Gastrocnemius medialis (tissue), 4 donors: ENCODE results near the gene ZDHHC12.

Experiments
- CTCF ChIP-seq, 5 experiments: fragments of 450-650 bp in 3 of 5; fragments of 200-600 bp in 2 of 5; sonication (generic) in 2 of 5; IDR thresholded peaks in 4 of 5; conservative IDR thresholded peaks in 1 of 5; 1 replicate in 4 of 5; 2 replicates in 1 of 5; pipeline ENCODE4 v1.5.1; 2016 to 2019; ENCODE audit warnings: antibody characterized with exemption in 5 of 5, mild to moderate bottlenecking in 3 of 5, moderate library complexity in 3 of 5
- POLR2A ChIP-seq, 2 donors: fragments of 450-650 bp; IDR thresholded peaks; one replicate each; pipeline ENCODE4 v1.6.1; 2017; ENCODE audit warnings: antibody characterized with exemption in 2 of 2, mild to moderate bottlenecking in 2 of 2, moderate library complexity in 2 of 2

DNA sequence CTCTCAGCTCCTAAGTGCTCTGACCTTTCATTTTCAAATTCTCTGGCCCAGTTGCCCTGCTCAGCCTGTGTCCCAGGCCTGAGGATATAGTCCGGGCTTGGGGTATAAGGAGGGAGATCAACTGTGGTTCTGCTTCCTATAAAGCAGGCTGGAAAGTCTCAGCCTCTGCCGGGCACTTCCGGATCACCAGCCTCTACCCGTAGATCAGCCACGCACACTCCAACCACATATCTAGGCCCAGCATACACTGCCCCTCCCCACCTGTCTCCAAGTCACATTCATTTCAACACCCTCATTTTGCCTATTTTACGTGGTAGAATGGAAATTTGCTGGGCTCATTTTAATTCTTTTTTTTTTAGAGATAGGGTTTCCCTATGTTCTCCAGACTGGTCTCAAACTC is 44.7 kb upstream of the ZDHHC12 start:
- TF ChIP-seq CTCF (IDR thresholded peaks at IDR 0.05 in 4 of 5, conservative IDR thresholded peaks at IDR 0.05 in 1 of 5), result no peak
- TF ChIP-seq POLR2A (IDR thresholded peaks at IDR 0.05), result no peak
